NOMO-1 treated with DMSO at 0.1 percent for 48 hours (cell line): ENCODE data around the gene TRAF4.
"Not testable (repeated sequence)": the region's sequence is repeated elsewhere in the genome, so short reads cannot be mapped to it uniquely, and the experiment has no call there.

Source experiments
- DNase-seq: peaks from one replicate; lab custom pipeline; 2025; ENCODE audit not compliant: unreplicated experiment; lab: John Stamatoyannopoulos, UW

Gene TRAF4

GRCh38 chr17:28714281-28714680 lies 29.5 kb upstream of the TRAF4 start:
- DNase-seq = no peak

GRCh38 chr17:28715217-28715616 lies 28.6 kb upstream of the TRAF4 start:
- no peak for DNase-seq

GRCh38 chr17:28716740-28717577 lies 26.9 kb upstream of the TRAF4 start:
- no peak for DNase-seq

GRCh38 chr17:28717578-28718332 lies 26.1 kb upstream of the TRAF4 start, which contains the start of gene RAB34:
RAB34 (minus strand) TSS chr17:28717868; CDS start chr17:28717266, 602 bp downstream.
- DNase-seq = peak; percentile 29

- DNase-seq = no peak
These were observed 25.3 kb upstream of the TRAF4 start for GRCh38 chr17:28718333-28719020.

GRCh38 chr17:28719021-28719433 lies 24.8 kb upstream of the TRAF4 start:
- DNase-seq = no peak

- no peak for DNase-seq
These were observed 23.4 kb upstream of the TRAF4 start for GRCh38 chr17:28720247-28720996.

GRCh38 chr17:28720997-28721329 lies 22.8 kb upstream of the TRAF4 start:
- not testable (repeated sequence) for DNase-seq

- no peak for DNase-seq
These were observed 21.2 kb upstream of the TRAF4 start for GRCh38 chr17:28722417-28723158.

GRCh38 chr17:28723159-28723835 lies 20.5 kb upstream of the TRAF4 start:
- no peak for DNase-seq

- DNase-seq = not testable (repeated sequence)
These were observed 19.8 kb upstream of the TRAF4 start for GRCh38 chr17:28723836-28724499.

GRCh38 chr17:28724500-28725165 lies 19.2 kb upstream of the TRAF4 start:
- no peak for DNase-seq

- DNase-seq = peak; percentile 58
These were observed 18.6 kb upstream of the TRAF4 start for GRCh38 chr17:28725166-28725659.

- DNase-seq = peak; percentile 63
These were observed 18.1 kb upstream of the TRAF4 start for GRCh38 chr17:28725660-28726225.

- DNase-seq = peak; percentile 57
These were observed 17.6 kb upstream of the TRAF4 start, which contains the start of gene TLCD1 for GRCh38 chr17:28726226-28726626. TLCD1 (minus strand) TSS chr17:28726233; CDS start chr17:28726097, 136 bp downstream.

- DNase-seq = peak; percentile 93
These were observed 17.0 kb upstream of the TRAF4 start for GRCh38 chr17:28726627-28727491.
